Cardiac muscle cell (in vitro differentiated cells and primary cell): ENCODE measurements around the gene GUK1. TPM values are rescaled to one million over a fixed set of nuclear protein-coding genes. Genes with fewer than 3 reads are reported as not detected.

ENCODE experiments used
- DNase-seq, 2 donors: peaks; one replicate each; pipeline versions ENCODE4 v3.0.0 to v3.0.0-alpha.2; 2010 to 2017; ENCODE audit warnings: low read depth in 1 of 2, low spot score in 1 of 2
- H3K27ac ChIP-seq: fragments of 200-600 bp; sonication (generic); 2 replicates; pipeline ENCODE4 v1.5.1; 2016
- H3K27me3 ChIP-seq: fragments of 200-600 bp; sonication (generic); 2 replicates; pipeline ENCODE4 v1.6.0; 2016; ENCODE audit warnings: control low read depth
- H3K36me3 ChIP-seq: fragments of 200-600 bp; sonication (generic); 2 replicates; pipeline ENCODE4 v1.5.1; 2016; ENCODE audit warnings: control low read depth
- H3K4me1 ChIP-seq: fragments of 200-600 bp; sonication (generic); 2 replicates; pipeline ENCODE4 v1.8.1; 2017; ENCODE audit warnings: low read depth, mild to moderate bottlenecking, mixed run types
- H3K4me3 ChIP-seq: fragments of 200-600 bp; sonication (generic); 2 replicates; pipeline ENCODE4 v1.5.1; 2016; ENCODE audit warnings: mild to moderate bottlenecking
- H3K9me3 ChIP-seq: fragments of 200-600 bp; sonication (generic); 2 replicates; pipeline ENCODE4 v1.5.1; 2017; ENCODE audit warnings: low read depth, mild to moderate bottlenecking, control low read depth
- polyA plus RNA-seq: library from polyadenylated mRNA; unstranded; fragments of >200 nt; fragmentation: Nextera tagmentation; extraction: Ambion mirVana; gene quantifications from 2 replicates; pipeline ENCODE4 v1.2.1, GENCODE V29; 2016
- total RNA-seq: library from RNA; depleted of rRNA; stranded (reverse); fragments of >200 nt; gene quantifications from 2 replicates; pipeline ENCODE4 v1.2.3, GENCODE V29; 2016
- TF ChIP-seq, protein P1 (sequence below): IDR thresholded peaks from 2 replicates; pipeline ENCODE4 v1.5.1; 2012; ENCODE audit warnings: low read depth, mild to moderate bottlenecking, low read length

GUK1 gene
- total and polyA plus RNA-seq, 2 experiments from 2014 or later, result 354 to 450 TPM

DNA sequence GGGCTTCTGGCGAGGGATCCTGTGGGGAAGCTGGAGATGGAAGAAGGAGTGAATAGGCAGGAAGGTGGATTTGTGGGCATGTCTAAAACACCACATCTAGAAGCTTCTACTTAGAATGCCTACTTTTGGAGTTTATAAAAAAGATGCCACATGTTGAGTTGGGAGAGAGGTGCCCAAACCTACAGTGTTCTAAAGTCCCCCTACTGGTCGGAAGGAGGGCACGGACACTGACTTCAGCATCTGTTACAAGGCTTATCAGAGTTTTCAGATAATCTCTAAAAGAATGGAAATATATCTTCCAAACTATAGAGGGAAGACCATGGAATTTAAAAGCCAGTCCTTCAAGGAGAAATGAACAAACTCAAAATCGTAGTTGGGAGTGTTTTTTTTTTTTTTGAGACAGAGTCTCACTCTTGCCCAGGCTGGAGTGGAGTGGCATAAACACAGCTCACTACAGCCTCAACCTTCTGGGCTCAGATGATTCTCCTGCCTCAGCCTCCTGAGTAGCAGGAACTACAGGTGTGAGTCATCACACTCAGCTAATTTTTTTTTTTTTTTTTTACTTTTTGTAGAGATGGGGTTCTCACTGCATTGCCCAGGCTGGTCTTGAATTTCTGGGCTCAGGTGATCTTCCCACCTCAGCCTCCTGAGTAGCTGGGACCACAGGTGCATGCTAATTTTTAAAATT lies 40.3 kb downstream of the GUK1 start:
- peak in 1 of 2 donors; percentile 12 for DNase-seq
- TF ChIP-seq, protein P1, sequence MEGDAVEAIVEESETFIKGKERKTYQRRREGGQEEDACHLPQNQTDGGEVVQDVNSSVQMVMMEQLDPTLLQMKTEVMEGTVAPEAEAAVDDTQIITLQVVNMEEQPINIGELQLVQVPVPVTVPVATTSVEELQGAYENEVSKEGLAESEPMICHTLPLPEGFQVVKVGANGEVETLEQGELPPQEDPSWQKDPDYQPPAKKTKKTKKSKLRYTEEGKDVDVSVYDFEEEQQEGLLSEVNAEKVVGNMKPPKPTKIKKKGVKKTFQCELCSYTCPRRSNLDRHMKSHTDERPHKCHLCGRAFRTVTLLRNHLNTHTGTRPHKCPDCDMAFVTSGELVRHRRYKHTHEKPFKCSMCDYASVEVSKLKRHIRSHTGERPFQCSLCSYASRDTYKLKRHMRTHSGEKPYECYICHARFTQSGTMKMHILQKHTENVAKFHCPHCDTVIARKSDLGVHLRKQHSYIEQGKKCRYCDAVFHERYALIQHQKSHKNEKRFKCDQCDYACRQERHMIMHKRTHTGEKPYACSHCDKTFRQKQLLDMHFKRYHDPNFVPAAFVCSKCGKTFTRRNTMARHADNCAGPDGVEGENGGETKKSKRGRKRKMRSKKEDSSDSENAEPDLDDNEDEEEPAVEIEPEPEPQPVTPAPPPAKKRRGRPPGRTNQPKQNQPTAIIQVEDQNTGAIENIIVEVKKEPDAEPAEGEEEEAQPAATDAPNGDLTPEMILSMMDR, result peak; percentile 29
- no peaks in the 10 kb centered on the region for H3K9me3 ChIP-seq
- H3K4me1 ChIP-seq, result no peaks in the 10 kb centered on the region
- H3K27me3 ChIP-seq, result no peaks in the 10 kb centered on the region
- H3K4me3 ChIP-seq, result no peak overlapping the region
- no peaks in the 10 kb centered on the region for H3K36me3 ChIP-seq
- H3K27ac ChIP-seq, result no peak overlapping the region

DNA sequence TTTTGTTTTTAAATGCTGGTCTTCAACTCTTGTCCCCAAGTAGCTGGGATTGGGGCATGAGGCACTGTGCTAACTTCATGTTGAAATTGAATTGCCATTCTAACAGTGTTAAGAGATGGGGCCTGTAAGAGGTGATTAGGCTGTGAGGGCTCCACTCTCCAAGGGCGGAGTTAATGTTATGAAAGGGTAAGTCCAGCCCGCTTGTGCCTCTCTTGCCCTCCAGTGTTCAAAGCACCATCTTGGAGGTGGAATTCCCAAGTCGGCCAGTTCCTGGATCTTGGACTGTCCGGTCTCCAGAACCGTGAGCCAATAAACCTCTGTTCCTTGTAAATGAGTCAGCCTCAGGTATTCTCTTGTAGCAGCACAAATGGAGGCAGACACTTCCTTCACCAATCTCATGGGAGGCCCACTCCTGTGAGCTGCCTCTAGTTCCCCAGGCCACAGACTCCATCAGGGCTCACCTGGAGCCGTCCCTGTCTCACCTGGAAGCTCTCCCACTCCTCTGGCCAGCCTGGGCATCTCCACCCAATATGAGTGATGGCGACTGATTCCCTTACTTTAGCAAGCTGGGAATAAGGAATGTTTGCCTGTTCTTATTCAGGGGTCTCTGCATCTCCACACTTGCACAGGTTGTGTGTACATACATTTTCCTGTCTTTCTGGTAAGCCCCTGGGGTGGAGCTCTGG lies 41.0 kb downstream of the GUK1 start:
- no peaks in the 10 kb centered on the region for H3K27me3 ChIP-seq
- DNase-seq, result no peak
- H3K27ac ChIP-seq, result no peak overlapping the region
- H3K36me3 ChIP-seq, result no peaks in the 10 kb centered on the region
- no peaks in the 10 kb centered on the region for H3K4me1 ChIP-seq
- H3K4me3 ChIP-seq, result no peak overlapping the region
- TF ChIP-seq, protein P1, result no peak
- H3K9me3 ChIP-seq, result no peaks in the 10 kb centered on the region

DNA sequence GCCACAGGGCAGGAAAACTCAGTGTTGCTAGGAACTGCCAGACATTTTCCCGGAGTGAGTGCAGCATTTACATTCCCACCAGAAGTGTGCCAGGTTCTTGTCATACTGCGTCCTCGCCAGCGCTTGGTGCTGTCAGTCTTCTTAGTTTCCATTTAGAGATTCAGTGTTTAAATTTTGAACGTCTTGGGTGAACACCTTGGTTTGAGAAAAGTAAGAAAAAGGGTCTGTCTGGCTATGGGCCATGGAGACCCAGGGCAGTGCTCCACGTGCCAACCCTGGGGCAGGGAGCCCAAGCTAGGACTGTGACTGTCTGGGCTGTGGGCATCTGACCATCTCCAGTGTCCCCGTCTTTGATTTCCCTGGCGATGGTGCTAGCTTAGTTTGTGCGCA lies 41.6 kb downstream of the GUK1 start:
- no peak overlapping the region for H3K27ac ChIP-seq
- no peaks in the 10 kb centered on the region for H3K4me1 ChIP-seq
- H3K4me3 ChIP-seq, result no peak overlapping the region
- no peak for DNase-seq
- H3K9me3 ChIP-seq, result no peaks in the 10 kb centered on the region
- H3K36me3 ChIP-seq, result no peaks in the 10 kb centered on the region
- TF ChIP-seq, protein P1, result no peak
- H3K27me3 ChIP-seq, result no peaks in the 10 kb centered on the region

DNA sequence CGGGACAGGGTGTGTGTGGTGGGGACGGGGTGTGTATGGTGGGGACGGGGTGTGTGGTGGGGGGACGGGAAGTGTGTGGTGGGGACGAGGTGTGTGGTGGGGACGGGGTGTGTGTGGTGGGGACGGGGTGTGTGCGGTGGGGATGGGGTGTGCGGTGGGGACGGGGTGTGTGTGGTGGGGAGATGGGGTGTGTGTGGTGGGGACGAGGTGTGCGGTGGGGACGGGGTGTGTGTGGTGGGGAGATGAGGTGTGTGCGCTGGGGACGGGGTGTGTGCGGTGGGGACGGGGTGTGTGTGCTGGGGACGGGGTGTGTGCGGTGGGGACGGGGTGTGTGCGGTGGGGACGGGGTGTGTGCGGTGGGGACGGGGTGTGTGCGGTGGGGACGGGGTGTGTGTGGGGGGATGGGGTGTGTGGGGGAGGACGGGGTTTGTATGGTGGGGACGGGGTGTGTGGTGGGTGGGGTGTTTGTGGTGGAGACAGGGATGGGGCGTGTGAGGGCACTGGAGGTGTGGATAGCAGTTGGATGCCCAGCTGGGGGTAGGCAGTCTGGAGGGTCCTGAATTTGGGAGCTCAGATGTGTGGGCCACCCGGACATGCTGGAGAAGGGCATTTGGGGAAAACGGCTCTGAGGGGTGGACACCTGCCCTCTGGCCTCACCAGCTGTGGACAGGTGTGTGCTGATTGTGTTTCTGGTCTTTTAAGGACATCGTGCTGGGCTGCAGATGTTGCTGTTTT lies 42.4 kb downstream of the GUK1 start:
- Histone ChIP-seq H3K4me3 (no peak overlapping the region), H3K9me3 (no peaks in the 10 kb centered on the region), H3K27ac (no peak overlapping the region), H3K4me1 (no peaks in the 10 kb centered on the region), H3K36me3 (no peaks in the 10 kb centered on the region), H3K27me3 (no peaks in the 10 kb centered on the region)
- DNase-seq, result no peak
- TF ChIP-seq, protein P1, result no peak

DNA sequence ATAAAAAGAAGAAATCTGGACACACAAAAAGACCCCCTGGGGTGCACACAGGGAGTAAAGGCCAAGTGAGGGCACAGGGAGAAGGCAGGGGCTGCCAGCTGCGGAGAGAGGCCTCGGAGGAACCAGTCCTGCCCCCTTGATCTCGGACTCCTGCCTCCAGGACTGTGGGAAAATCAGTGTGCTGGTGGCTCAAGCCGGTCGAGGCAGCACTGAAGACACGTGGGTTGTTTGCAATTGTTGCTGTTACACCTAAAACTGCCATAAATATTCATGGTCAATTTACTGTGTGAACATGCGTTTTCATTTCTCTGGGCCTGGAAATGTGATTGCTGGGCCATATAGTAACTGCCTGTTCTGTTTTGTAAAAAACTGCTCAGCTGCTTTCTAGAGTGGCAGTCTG lies 44.1 kb downstream of the GUK1 start:
- no peak overlapping the region for H3K27ac ChIP-seq
- TF ChIP-seq, protein P1, result no peak
- no peak overlapping the region for H3K4me3 ChIP-seq
- no peaks in the 10 kb centered on the region for H3K27me3 ChIP-seq
- no peaks in the 10 kb centered on the region for H3K4me1 ChIP-seq
- no peak for DNase-seq
- no peaks in the 10 kb centered on the region for H3K9me3 ChIP-seq
- H3K36me3 ChIP-seq, result no peaks in the 10 kb centered on the region
